ENCODE results near the gene RFNG.

- TF ChIP-seq EZH2phosphoT487 (IDR thresholded peaks at IDR 0.05) (no peak), EZH2 (IDR thresholded peaks at IDR 0.05) (no peak)
- TF ChIP-seq, protein P1, sequence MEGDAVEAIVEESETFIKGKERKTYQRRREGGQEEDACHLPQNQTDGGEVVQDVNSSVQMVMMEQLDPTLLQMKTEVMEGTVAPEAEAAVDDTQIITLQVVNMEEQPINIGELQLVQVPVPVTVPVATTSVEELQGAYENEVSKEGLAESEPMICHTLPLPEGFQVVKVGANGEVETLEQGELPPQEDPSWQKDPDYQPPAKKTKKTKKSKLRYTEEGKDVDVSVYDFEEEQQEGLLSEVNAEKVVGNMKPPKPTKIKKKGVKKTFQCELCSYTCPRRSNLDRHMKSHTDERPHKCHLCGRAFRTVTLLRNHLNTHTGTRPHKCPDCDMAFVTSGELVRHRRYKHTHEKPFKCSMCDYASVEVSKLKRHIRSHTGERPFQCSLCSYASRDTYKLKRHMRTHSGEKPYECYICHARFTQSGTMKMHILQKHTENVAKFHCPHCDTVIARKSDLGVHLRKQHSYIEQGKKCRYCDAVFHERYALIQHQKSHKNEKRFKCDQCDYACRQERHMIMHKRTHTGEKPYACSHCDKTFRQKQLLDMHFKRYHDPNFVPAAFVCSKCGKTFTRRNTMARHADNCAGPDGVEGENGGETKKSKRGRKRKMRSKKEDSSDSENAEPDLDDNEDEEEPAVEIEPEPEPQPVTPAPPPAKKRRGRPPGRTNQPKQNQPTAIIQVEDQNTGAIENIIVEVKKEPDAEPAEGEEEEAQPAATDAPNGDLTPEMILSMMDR (IDR thresholded peaks at IDR 0.05): no peak
Measured at GRCh38 chr17:82081546-82081945, 29.9 kb upstream of the RFNG start.

Measured in neural progenitor cell (in vitro differentiated cells).